MM.1S (cell line): Measurements from ENCODE around the gene LRRN4.

ENCODE experiments used
- CTCF ChIP-seq: fragments of 300-600 bp; sonication (generic); IDR thresholded peaks from 2 replicates; pipeline ENCODE4 v1.5.1; 2016; ENCODE audit warnings: antibody characterized with exemption, low read length, mixed read lengths
- EZH2 ChIP-seq: fragments of 300-600 bp; sonication (generic); optimal IDR thresholded peaks from 2 replicates; pipeline ENCODE3; 2017; ENCODE audit warnings: low read depth, mild to moderate bottlenecking, antibody characterized with exemption, low read length, mixed read lengths

GRCh38 chr20:6081236-6081635 is 27.4 kb upstream of the LRRN4 start:
- TF ChIP-seq CTCF (no peak), EZH2 (no peak)
